DMS153 treated with DMSO at 0.1 percent for 48 hours (cell line): ENCODE data around the gene CAMK1D.
A peak's percentile ranks its signal among the peaks of the same experiment; 100 is the strongest.

ENCODE experiments used
- DNase-seq: peaks from one replicate; lab custom pipeline; 2025; ENCODE audit not compliant: unreplicated experiment; lab: John Stamatoyannopoulos, UW

Gene CAMK1D

DNA sequence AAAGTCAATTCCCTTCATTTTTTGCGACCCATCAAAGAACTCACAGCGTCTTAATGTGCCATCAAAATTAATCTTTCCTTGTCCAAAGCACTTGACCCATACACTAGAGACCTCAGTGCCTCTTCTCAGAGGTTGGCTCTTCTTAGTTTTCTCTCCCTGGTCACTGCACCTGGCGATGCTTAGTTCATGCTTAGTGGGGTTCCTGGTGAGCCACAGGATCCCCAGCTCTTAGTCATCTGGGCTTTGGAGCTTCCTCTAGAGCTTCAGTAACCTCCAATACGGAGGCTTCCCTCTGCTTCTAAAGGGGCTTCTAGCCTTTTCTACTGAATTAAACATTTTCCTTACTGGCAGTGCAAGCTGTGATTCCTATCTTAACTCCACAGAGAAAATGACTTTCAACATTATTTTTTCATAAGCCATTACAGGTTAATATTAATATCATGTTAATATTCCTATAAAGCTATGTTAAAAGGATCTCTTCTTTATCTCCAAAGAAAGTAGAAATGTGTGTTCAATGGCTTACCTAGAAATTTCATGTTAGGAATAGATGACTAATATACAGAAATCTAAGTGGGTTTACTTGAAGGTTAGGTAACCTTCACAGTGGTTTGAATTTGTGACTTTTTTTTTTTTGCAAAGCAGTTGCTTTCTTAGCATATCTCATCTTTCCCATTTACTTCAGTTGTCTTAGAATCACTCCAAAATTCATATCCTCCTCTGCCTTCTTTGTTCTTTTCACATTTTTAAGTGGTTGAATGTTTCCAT lies 295.2 kb downstream of the CAMK1D start:
- DNase-seq, result no peak

DNA sequence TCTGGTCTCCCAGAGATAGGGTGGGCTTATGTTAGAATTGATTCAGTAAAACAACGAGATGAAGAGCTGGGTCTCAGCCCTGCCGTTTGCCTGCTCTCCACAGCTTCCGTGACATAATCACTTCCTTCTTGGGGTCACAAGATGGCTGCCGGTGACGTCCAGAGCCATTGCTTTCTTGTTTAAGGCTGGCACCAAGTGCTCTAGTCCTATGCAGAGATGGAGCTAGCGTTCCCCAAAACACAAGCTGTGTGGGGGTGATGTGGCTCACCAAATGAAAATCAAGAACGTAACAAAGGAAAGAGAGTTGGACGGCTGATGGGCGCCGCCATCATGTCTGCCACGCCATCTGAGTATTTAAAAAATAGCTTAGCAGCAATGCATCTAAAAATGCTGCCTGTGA lies 296.1 kb downstream of the CAMK1D start:
- DNase-seq, result no peak

DNA sequence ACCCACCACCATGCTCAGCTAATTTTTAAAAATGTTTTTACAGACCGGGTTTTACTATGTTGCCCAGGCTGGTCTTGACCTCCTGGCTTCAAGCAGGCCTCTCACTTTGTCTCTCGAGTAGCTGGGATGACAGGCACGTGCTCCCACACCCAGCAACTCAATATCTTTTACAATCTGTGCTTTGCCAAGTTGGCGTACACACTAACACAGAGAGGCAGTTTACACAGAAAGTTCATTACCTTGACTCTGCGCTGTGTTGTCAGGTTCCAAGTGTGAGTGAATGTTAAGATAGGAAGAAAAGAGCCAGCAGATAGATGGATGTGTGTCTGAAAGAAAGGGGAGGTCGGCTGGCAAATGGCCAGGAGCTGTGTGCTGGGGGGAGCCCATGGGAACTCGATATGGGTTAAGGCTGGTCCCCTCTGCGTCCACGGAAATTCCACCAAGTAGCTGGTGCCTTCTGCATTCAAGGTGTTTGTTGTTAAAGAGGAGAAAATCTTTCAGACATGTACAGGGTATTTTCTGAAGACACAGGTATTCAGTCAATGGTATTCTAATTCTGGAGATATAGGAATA lies 299.8 kb downstream of the CAMK1D start:
- DNase-seq, result no peak

DNA sequence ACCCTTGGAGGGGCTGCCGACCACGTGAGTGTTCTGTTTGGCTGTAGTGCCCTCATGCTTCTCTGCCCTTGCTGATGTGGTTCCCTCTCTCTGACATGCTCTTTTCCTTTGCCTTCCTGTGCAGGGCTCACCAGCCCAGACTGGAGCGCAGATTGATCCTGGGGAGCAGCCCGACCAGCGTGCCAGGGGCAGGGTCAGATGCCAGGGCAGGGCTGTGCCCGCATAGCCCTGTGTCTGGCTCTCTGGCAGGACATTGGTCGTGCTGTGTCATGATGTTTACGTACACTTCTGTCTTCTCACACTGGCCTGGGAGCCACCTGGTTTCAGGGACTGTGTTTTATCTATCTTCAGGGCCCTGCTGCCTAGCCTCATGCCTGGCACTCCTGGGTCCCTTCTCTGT lies 300.8 kb downstream of the CAMK1D start:
- DNase-seq, result no peak

DNA sequence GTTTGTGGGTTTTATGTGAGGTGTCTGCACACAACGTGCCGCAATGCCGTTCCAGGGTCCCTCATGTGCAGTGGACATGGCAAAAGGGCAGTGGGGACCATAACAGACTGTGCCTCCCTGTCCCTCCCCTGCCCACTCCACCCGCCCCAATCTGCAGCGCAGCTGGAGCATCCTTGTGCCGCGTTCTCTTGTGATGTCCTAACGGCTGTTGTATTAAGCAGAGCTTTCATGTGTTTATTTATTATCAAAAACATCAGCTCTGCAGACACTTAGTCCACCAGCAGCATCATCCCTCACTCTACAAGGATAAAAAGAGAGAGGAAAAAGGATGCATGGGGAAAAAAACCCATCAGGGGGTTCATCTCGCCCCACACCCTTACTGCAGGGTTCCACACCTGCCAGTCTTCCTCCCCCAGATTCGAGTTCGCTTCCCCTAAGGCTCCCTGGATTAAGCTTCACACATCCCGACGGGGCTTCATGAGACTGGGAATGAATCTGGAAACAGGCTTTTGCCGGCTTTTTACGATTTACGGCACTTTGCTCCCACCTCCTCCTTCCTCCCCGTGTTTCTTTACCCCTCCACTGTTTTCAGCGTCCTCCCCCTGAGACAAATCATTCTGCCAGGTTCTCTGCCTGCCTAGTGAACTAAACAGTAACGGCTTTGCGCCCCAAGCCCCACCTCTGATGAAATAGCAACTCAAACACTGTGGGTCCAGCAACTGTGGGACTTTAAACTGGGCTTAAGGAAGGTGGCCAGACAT lies 301.4 kb downstream of the CAMK1D start:
- DNase-seq, result no peak

DNA sequence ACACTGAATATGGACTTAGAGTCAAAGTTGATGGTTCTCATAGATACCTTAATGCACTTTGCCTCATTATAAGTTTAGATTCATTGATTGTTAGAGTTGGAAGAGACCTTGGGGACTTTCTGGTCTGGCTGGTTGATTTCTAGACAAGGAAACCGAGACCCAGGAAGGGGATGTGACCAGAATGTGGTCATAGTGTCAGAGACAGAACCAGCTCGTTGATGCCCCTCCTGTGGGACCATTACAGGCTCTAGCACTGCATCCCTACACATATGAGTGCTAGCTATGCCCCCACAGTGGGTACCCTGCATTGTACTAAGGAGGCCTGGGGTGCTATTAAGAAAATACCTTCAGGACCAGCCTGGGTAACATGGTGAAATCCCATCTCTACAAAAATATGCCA lies 306.6 kb downstream of the CAMK1D start:
- no peak for DNase-seq

DNA sequence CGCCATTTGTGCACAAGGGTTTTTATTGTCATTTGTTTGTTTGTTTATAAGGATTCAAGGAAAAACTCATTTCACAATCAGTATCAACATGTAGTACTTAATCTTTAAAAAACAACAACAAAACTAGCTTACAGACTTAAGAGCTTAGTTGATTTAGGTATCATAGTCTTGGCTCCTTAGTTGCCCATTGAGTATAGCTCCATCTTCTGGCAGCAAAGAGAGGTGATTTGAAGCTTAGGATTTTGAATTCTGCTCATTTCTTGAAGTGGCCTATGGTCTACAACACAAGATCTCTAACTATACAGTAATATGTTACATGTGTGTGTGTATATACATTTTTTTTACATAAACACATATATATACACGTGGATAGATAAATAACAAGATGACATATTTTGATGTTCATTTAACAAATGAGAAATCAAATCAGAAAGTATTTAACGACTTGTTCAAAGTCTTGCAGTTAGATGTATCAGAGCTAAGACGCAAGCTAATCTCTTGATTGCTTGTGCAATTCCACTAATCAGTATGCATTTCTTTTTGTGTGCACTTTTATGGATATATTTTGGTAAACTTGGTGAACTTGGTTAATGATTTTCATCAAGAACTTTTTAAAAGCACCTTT lies 307.3 kb downstream of the CAMK1D start:
- DNase-seq, result peak; percentile 1

DNA sequence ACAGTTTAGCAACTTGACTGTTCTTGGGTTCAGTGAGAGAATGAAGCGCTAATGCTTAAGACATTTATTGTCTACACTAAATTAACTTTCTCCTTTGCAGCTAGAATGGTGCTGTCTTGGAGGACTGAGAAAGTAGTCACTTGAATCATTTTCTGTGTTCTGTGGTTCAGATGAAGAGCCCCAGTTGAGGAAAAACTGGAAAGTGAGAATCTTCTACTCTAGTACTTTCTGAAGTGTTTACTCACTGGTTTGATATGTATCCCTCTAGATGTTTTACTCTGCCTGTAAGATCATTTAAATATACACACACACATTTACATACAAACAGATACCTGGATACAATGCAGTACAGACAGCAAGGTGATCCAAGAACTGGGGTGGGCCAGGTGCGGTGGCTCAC lies 308.1 kb downstream of the CAMK1D start:
- no peak for DNase-seq

DNA sequence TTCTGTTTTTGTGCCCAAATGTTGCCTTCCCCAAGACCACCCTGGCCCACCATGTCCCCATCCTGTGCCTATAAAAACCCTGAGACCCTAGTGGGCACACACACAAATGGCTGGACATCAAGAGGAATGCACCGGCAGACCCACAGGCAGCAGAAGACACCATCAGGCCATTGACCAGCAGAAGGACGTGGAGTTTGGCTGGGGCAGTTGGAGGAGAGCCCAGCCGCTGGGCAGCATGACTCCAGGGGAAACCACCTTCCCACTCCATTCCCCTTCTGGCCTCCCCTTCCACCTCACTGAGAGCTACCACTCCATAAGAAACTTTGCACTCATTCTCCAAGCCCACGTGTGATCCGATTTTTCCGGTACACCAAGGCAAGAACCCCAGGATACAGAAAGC lies 309.2 kb downstream of the CAMK1D start:
- no peak for DNase-seq

DNA sequence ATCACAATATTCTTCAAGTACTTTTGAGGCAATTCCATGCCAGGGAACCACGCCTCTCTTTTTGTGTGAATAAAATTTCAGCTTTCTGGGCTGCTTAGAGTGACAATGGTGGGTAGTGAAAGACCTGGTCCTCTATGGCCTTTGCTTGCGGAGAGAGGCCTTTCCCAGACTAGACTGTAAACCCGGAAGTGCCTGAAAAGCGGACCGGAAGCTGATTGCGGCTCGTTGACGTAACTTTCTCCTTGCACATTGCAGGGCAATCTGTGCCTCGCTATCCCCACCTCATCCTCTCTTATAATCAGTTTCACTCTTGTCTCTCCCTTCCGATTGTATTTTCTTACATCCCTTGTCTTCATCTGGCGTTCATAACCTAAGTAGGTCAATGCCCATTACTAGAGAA lies 310.4 kb downstream of the CAMK1D start:
- no peak for DNase-seq

DNA sequence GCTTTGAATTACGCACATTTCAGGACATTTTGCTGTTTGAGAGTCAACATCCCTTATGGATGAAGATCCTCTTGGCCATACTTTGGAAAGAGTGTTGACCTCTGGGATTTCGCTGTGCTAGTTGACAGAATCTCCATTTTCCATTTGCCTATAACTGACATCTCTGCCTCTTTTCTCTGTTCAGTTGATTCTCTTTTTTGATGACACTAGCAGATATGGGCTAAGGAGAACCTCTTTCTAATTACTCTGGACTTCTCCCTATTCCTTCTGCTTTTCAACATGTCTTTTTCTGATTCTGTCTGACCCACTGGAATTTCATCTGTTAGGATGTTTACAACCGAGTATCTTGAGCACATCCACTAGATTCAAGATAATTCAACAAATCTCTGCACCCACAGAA lies 311.5 kb downstream of the CAMK1D start:
- no peak for DNase-seq

DNA sequence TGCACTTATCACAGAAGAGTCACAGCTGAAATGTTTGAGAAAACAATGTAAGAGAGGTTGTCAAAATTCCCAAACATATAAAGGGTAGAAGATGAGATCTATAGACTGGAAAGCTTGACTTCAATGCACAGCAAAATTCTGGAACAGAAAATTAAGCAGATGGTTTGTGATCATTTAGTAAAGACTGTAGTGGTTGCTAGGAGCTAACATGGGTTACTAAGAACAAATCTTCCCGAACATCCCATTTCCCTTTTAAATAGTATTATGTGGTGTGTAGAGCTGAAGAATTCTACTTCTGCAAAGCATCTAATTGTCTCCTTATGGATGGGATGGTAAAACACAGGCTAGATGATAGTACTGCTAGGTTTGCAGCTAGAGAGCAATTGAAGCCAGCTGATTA lies 312.3 kb downstream of the CAMK1D start:
- no peak for DNase-seq

DNA sequence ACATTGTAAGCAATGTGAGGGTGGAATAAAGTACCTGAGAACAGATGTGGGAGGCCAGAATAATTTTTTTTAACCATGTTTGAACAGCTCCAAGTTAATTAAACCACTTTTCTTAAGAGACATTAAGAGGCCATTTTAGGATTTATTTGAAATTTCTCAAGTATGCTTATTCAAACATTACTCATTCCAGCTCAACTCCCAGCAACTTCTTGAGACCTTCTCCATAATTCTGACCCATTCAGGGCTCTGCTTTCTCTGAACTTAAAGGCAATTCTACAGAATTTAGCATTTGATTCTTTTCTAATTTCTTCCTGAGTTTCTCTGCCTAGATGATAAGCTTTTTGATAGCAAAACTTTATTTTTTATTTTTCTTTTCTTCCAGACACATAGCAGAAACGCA lies 314.5 kb downstream of the CAMK1D start:
- DNase-seq, result no peak

DNA sequence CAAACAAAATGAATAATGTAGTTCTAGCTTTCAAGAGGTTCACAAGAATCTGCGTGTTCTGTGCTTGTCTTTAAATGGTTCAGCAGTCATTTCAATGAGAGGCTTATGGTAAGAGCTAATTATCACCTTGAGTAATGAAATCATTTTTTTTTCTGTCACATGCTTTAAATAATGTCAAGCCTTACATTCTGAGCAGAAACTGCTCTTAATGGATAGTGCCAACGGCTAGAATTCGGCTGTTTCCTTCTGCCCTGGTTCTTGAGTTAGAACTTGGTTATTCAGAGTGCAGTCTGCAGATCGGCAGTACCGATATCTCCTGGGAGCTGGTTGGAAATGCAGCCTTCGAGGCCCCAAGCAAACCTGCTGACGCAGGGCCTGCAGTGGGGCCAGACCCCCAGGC lies 316.2 kb downstream of the CAMK1D start:
- no peak for DNase-seq

DNA sequence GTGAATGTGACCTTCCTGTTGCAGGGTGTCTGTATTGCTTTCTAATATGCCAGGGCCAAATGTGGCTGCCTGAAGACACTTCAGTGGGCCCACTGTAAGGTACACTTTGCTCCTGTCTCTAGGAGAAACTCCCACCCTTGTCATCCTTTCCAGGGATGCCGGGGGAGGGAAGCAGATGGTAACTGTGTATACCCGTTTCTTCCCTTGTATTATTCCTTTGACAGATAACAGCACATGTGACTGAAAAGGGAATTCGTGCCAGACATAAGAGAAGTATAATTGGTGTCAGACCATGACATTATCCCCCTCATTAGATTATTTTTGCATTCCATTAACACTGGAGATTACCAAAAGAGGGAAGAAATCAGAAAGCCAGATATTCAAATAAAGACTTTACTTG lies 317.7 kb downstream of the CAMK1D start:
- DNase-seq, result no peak

DNA sequence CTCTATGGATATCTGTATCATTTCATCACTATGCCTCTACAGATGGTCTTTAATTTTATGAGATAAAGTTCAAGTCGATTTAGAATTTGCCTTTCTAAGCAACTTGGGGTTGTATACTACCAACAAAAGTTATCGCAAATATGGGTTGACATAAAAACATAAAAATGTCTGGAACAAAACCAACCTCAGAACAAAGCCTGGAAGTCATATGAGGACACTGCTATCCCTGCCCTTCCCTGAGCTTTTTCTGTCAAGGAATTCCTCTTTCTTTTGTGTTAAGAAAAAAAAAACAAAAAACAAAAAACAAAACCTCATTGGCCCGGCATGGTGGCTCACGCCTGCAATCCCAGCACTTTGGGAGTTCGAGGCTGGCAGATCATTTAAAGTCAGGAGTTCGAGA lies 319.3 kb downstream of the CAMK1D start:
- no peak for DNase-seq

DNA sequence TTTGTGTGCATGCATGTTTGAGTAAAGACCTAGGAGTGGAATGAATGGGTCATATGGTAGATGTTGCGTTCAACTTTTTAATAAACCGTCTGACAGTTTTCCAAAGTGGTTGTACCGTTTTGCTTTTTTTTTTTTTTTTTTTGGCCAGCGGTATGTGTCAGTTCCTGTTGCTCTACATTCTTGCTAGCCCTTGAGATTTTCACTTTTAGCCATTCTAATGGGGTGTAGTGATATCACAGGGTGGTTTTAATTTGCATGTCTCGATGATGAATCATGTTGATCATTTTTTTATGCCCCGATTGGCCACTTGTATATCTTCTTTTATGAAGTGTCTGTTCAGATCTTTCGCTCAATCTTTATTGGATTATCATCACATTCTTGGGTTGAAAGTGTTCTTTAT lies 320.7 kb downstream of the CAMK1D start:
- no peak for DNase-seq

DNA sequence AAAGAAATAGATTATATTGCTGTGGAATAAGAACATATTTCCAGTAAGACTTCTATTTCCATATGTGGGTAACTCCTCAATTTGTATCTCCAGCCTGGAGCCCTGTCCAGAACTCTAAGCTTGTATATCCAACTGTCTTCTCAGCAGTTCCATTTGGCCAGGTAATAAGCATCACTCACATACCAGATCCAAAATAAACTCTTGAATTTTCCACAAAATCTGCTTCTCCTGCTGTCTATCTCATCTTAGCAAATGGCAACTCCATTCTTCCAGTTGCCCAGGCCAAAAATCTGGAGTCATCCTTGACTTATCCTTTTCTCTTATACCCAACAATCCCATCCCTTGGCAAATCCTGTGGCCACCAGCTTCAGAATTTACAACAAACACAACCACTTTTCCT lies 325.8 kb downstream of the CAMK1D start:
- no peak for DNase-seq

DNA sequence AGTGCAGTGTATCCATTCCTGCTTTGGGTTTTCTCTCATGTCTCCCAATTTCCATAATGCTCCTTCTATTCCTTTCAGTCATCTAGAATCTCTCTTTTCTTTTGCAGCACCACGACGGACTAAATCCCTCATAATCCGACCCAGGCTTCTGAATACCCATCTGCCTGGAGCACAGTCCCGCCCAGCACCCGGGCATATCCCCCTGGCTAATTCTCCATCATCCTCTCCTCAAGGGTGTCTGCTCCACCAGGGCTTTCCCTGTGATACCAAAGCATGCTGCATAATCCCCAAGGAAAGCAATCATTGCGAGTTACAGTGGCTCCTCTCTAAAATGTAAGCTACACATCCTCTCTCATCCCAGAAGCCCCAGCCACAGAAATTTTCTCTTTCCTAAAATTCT lies 330.3 kb downstream of the CAMK1D start:
- DNase-seq, result no peak

DNA sequence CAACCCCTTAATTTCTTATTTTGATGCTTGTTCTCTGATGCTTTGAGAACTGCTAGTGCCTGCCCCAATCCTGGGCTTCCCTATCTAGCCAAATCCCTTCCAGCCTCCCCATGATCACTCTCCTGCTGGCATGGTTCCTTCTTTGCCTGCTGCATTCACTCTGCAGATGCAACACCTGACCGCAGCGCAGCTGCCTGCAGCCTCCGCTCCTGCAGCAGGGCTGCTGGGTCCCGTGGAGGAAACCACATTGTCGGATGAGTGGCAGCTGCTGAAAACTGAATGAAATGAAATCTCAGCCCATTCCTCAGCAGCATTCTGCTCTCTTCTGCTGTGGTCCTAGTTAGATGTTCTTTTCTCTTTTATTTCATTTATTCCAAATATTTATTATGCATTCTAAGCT lies 331.9 kb downstream of the CAMK1D start:
- no peak for DNase-seq

DNA sequence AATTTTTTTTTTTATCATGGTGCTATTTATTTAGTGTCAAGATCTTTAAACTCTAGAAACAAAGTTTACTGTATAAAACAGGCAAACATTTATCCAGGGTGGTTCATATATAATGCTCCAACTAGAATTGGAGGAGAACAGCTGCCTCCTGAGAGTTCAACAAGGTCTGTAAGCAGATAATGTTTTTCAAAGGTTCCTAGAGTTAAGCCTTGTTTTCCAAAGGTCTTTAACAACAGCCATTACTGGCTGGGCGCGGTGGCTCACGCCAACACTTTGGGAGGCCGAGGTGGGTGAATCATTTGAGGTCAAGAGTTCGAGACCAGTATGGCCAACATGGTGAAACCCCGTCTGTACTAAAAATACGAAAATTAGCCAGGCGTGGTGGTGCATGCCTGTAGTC lies 335.4 kb downstream of the CAMK1D start:
- no peak for DNase-seq
